Activated CD4-positive, alpha-beta memory T cell treated with anti-CD3 and anti-CD28 coated beads for 36 hours (primary cell): ENCODE measurements around the gene AVL9. TPM values are rescaled to one million over a fixed set of nuclear protein-coding genes. Genes with fewer than 3 reads are reported as not detected.
A peak's percentile ranks its signal among the peaks of the same experiment; 100 is the strongest.
"Not testable (repeated sequence)": the region's sequence is repeated elsewhere in the genome, so short reads cannot be mapped to it uniquely, and the experiment has no call there.

Experiments
- CTCF ChIA-PET: fragments of 350-600 bp; sonication (Branson Sonifier 250); formaldehyde crosslinking; loops from one replicate; lab custom pipeline; 2021; ENCODE audit warnings: antibody characterized with exemption, inconsistent platforms; lab: Charles Lee
- POLR2A ChIA-PET: fragments of 350-600 bp; sonication (Branson Sonifier 250); formaldehyde crosslinking; loops from one replicate; lab custom pipeline; 2021; ENCODE audit warnings: antibody characterized with exemption; lab: Charles Lee
- DNase-seq: peaks from one replicate; pipeline ENCODE4 v3.0.0-alpha.2; 2020
- H3K27ac Mint-ChIP-seq: one replicate; pipeline ENCODE4 v1.8.0; 2021; ENCODE audit warnings: mixed read lengths
- H3K27me3 Mint-ChIP-seq: one replicate; pipeline ENCODE4 v1.8.0; 2021; ENCODE audit warnings: mixed read lengths
- H3K36me3 Mint-ChIP-seq: one replicate; pipeline ENCODE4 v1.8.0; 2021; ENCODE audit warnings: mixed read lengths
- H3K4me1 Mint-ChIP-seq: one replicate; pipeline ENCODE4 v1.8.0; 2021; ENCODE audit warnings: low read depth, mixed read lengths
- H3K4me3 Mint-ChIP-seq: one replicate; pipeline ENCODE4 v1.8.0; 2021; ENCODE audit warnings: mild to moderate bottlenecking, mixed read lengths
- H3K9me3 Mint-ChIP-seq: one replicate; pipeline ENCODE4 v1.8.0; 2021; ENCODE audit warnings: mixed read lengths
- intact Hi-C: fragments of 100-400 bp; cut with micrococcal nuclease; formaldehyde crosslinking; loops from one replicate; pipeline ENCODE4 v1.15.1; 2023
- total RNA-seq, 2 experiments: library from RNA; stranded (reverse); gene quantifications; one replicate each; pipeline ENCODE4 v1.2.3, GENCODE V29; 2021

AVL9 gene
- total RNA-seq, 2 experiments from 2014 or later = 39.6 to 44.2 TPM

GRCh38 chr7:32603492-32603891, 108.2 kb downstream of the AVL9 start:
- H3K9me3 Mint-ChIP-seq = peaks cover 19% of the 10 kb centered on the region
- POLR2A ChIA-PET, H3K27me3 Mint-ChIP-seq, H3K36me3 Mint-ChIP-seq, H3K27ac Mint-ChIP-seq, intact Hi-C loops, CTCF ChIA-PET, DNase-seq, H3K4me3 Mint-ChIP-seq, H3K4me1 Mint-ChIP-seq: not testable (repeated sequence)

GRCh38 chr7:32604047-32604446, 108.8 kb downstream of the AVL9 start:
- DNase-seq, POLR2A ChIA-PET, H3K4me3 Mint-ChIP-seq, intact Hi-C loops, H3K27ac Mint-ChIP-seq, CTCF ChIA-PET, H3K36me3 Mint-ChIP-seq, H3K4me1 Mint-ChIP-seq, H3K27me3 Mint-ChIP-seq: not testable (repeated sequence)
- H3K9me3 Mint-ChIP-seq = peaks cover 19% of the 10 kb centered on the region

GRCh38 chr7:32605032-32605431, 109.7 kb downstream of the AVL9 start:
- peaks cover 2% of the 10 kb centered on the region for H3K27me3 Mint-ChIP-seq
- intact Hi-C loops = no loop called here
- ChIA-PET POLR2A (no interaction called here), CTCF (no interaction called here)
- H3K4me1 Mint-ChIP-seq = no peaks in the 10 kb centered on the region
- H3K4me3 Mint-ChIP-seq = no peak overlapping the region
- no peak overlapping the region for H3K27ac Mint-ChIP-seq
- H3K36me3 Mint-ChIP-seq = no peaks in the 10 kb centered on the region
- no peak for DNase-seq
- peaks cover 19% of the 10 kb centered on the region for H3K9me3 Mint-ChIP-seq

- Mint-ChIP-seq H3K36me3 (no peaks in the 10 kb centered on the region), H3K27me3 (peaks cover 2% of the 10 kb centered on the region), H3K27ac (no peak overlapping the region), H3K9me3 (peaks cover 8% of the 10 kb centered on the region), H3K4me1 (no peaks in the 10 kb centered on the region), H3K4me3 (no peak overlapping the region)
- intact Hi-C loops = no loop called here
- POLR2A ChIA-PET = no interaction called here
- DNase-seq = no peak
- CTCF ChIA-PET = no interaction called here
Observed at GRCh38 chr7:32609463-32609862, 114.2 kb downstream of the AVL9 start.

GRCh38 chr7:32611201-32612099, 116.2 kb downstream of the AVL9 start:
- Mint-ChIP-seq H3K36me3 (no peaks in the 10 kb centered on the region), H3K9me3 (no peaks in the 10 kb centered on the region), H3K4me3 (no peak overlapping the region), H3K4me1 (no peaks in the 10 kb centered on the region), H3K27ac (no peak overlapping the region), H3K27me3 (peaks cover 3% of the 10 kb centered on the region)
- intact Hi-C loops = no loop called here
- DNase-seq = no peak
- ChIA-PET CTCF (no interaction called here), POLR2A (no interaction called here)

- CTCF ChIA-PET = no interaction called here
Observed at GRCh38 chr7:32616625-32617024, 121.3 kb downstream of the AVL9 start.

GRCh38 chr7:32618470-32618869, 123.2 kb downstream of the AVL9 start:
- ChIA-PET POLR2A (no interaction called here), CTCF (interaction anchor here (0.7 kb wide), 1 partner anchor 44 kb away, joined by 3 read pairs; no protein-coding TSS in a partner anchor)
- peak; percentile 31 for DNase-seq
- peaks cover 13% of the 10 kb centered on the region for H3K4me1 Mint-ChIP-seq
- no peak overlapping the region for H3K4me3 Mint-ChIP-seq
- no peaks in the 10 kb centered on the region for H3K36me3 Mint-ChIP-seq
- H3K27me3 Mint-ChIP-seq = peaks cover 7% of the 10 kb centered on the region
- intact Hi-C loops = no loop called here
- H3K9me3 Mint-ChIP-seq = no peaks in the 10 kb centered on the region
- H3K27ac Mint-ChIP-seq = no peak overlapping the region

More at GRCh38 chr7:32616625-32617024, 121.3 kb downstream of the AVL9 start:
- Mint-ChIP-seq H3K27me3 (peaks cover 7% of the 10 kb centered on the region), H3K27ac (no peak overlapping the region), H3K4me1 (peaks cover 13% of the 10 kb centered on the region), H3K36me3 (no peaks in the 10 kb centered on the region), H3K4me3 (no peak overlapping the region), H3K9me3 (no peaks in the 10 kb centered on the region)
- intact Hi-C loops = no loop called here
- DNase-seq = no peak
- POLR2A ChIA-PET = no interaction called here

GRCh38 chr7:32618987-32619386, 123.7 kb downstream of the AVL9 start:
- CTCF ChIA-PET = no interaction called here
- POLR2A ChIA-PET = no interaction called here
- intact Hi-C loops = no loop called here
- Mint-ChIP-seq H3K27ac (no peak overlapping the region), H3K36me3 (no peaks in the 10 kb centered on the region), H3K9me3 (no peaks in the 10 kb centered on the region), H3K4me3 (no peak overlapping the region), H3K4me1 (peaks cover 13% of the 10 kb centered on the region), H3K27me3 (peaks cover 7% of the 10 kb centered on the region)
- DNase-seq = no peak

- peaks cover 13% of the 10 kb centered on the region for H3K4me1 Mint-ChIP-seq
- intact Hi-C loops, H3K27me3 Mint-ChIP-seq, H3K27ac Mint-ChIP-seq, CTCF ChIA-PET, H3K4me3 Mint-ChIP-seq, DNase-seq, POLR2A ChIA-PET, H3K9me3 Mint-ChIP-seq, H3K36me3 Mint-ChIP-seq: not testable (repeated sequence)
Observed at GRCh38 chr7:32619416-32619815, 124.1 kb downstream of the AVL9 start.

GRCh38 chr7:32631021-32631420, 135.7 kb downstream of the AVL9 start:
- Mint-ChIP-seq H3K27me3 (no peaks in the 10 kb centered on the region), H3K9me3 (no peaks in the 10 kb centered on the region), H3K4me1 (no peaks in the 10 kb centered on the region), H3K36me3 (no peaks in the 10 kb centered on the region), H3K4me3 (no peak overlapping the region), H3K27ac (no peak overlapping the region)
- no peak for DNase-seq
- ChIA-PET POLR2A (no interaction called here), CTCF (interaction anchor here (0.6 kb wide), 1 partner anchor 686 kb away, joined by 3 read pairs; no protein-coding TSS in a partner anchor)
- intact Hi-C loops = no loop called here

- H3K4me1 Mint-ChIP-seq, H3K36me3 Mint-ChIP-seq, CTCF ChIA-PET: not testable (repeated sequence)
Observed at GRCh38 chr7:32631590-32632497, 136.6 kb downstream of the AVL9 start.

GRCh38 chr7:32633446-32633845, 138.2 kb downstream of the AVL9 start:
- H3K36me3 Mint-ChIP-seq, H3K4me1 Mint-ChIP-seq, H3K27me3 Mint-ChIP-seq, DNase-seq, H3K4me3 Mint-ChIP-seq, intact Hi-C loops, H3K9me3 Mint-ChIP-seq, H3K27ac Mint-ChIP-seq, CTCF ChIA-PET, POLR2A ChIA-PET: not testable (repeated sequence)

More at GRCh38 chr7:32631590-32632497, 136.6 kb downstream of the AVL9 start:
- POLR2A ChIA-PET, H3K9me3 Mint-ChIP-seq, DNase-seq, H3K27me3 Mint-ChIP-seq, H3K4me3 Mint-ChIP-seq, intact Hi-C loops, H3K27ac Mint-ChIP-seq: not testable (repeated sequence)
